Prostate gland (tissue), 2 donors: Measurements from ENCODE around the gene NISCH.

Experiments
- CTCF ChIP-seq, 4 experiments: fragments of 200-600 bp in 2 of 4; fragments of 450-650 bp in 2 of 4; sonication (generic) in 2 of 4; IDR thresholded peaks; 1 replicate in 3 of 4; 2 replicates in 1 of 4; pipeline ENCODE4 v1.5.1; 2016 to 2019; ENCODE audit warnings: antibody characterized with exemption in 4 of 4, mild to moderate bottlenecking in 2 of 4, moderate library complexity in 2 of 4
- POLR2AphosphoS5 ChIP-seq: sonication (generic); formaldehyde crosslinking; IDR thresholded peaks from one replicate; pipeline ENCODE4 v1.6.1; 2017; ENCODE audit warnings: antibody characterized with exemption

- TF ChIP-seq CTCF (IDR thresholded peaks at IDR 0.05) (no peak), POLR2AphosphoS5 (no peak)
Observed at GRCh38 chr3:52516509-52517195, 61.2 kb downstream of the NISCH start.
